K562 (cell line): ENCODE results near the gene WDR46. TPM values are rescaled to one million over a fixed set of nuclear protein-coding genes. Genes with fewer than 3 reads are reported as not detected.
A peak's percentile ranks its signal among the peaks of the same experiment; 100 is the strongest.

Source experiments
- ATF1 ChIP-seq, 2 experiments: fragments of 450-650 bp in 1 of 2; IDR thresholded peaks; 2 replicates each; pipeline ENCODE4 v1.6.1; 2016; ENCODE audit warnings: missing compliant biosample characterization in 1 of 2, missing genetic modification characterization in 1 of 2
- BRD9 ChIP-seq: fragments of 450-650 bp; IDR thresholded peaks from 2 replicates; pipeline ENCODE4 v1.6.1; 2018; ENCODE audit warnings: low read depth; ENCODE audit not compliant: partially characterized antibody
- CBFA2T3 ChIP-seq: fragments of 450-650 bp; IDR thresholded peaks from 2 replicates; pipeline ENCODE4 v1.6.1; 2017
- CBX3 ChIP-seq, 2 experiments: IDR thresholded peaks; 1 replicate in 1 of 2; 2 replicates in 1 of 2; pipeline ENCODE4 v1.6.1; 2012; ENCODE audit warnings: inconsistent platforms in 2 of 2, low read length in 2 of 2, borderline replicate concordance in 1 of 2, control low read depth in 1 of 2
- CTBP1 ChIP-seq: fragments of 450-650 bp; IDR thresholded peaks from 2 replicates; pipeline ENCODE4 v1.6.1; 2016; ENCODE audit warnings: borderline replicate concordance
- DNMT1 ChIP-seq: fragments of 450-650 bp; IDR thresholded peaks from 2 replicates; pipeline ENCODE4 v1.6.1; 2016; ENCODE audit warnings: antibody characterized with exemption, mild to moderate bottlenecking
- EWSR1 ChIP-seq: fragments of 450-650 bp; IDR thresholded peaks from 2 replicates; pipeline ENCODE4 v1.6.1; 2018; ENCODE audit warnings: borderline replicate concordance, mild to moderate bottlenecking, low read depth, moderate library complexity; ENCODE audit not compliant: partially characterized antibody
- GATAD2A ChIP-seq: fragments of 450-650 bp; IDR thresholded peaks from 2 replicates; pipeline ENCODE4 v1.6.1; 2017
- HDGF ChIP-seq: fragments of 450-650 bp; IDR thresholded peaks from 2 replicates; pipeline ENCODE4 v1.6.1; 2016
- HMG20A ChIP-seq: fragments of 450-650 bp; formaldehyde crosslinking; conservative IDR thresholded peaks from 2 replicates; pipeline ENCODE4 v1.4.0; 2020; ENCODE audit warnings: mild to moderate bottlenecking, mixed read lengths
- KDM1A ChIP-seq, 2 experiments: fragments of 450-650 bp; IDR thresholded peaks; 2 replicates each; pipeline ENCODE4 v1.6.1; 2016; ENCODE audit warnings: mild to moderate bottlenecking in 2 of 2
- KDM4B ChIP-seq, 2 experiments: fragments of 450-650 bp in 1 of 2; sonication (generic) in 1 of 2; IDR thresholded peaks; 2 replicates each; pipeline ENCODE4 v1.6.1; 2016 to 2017; ENCODE audit warnings: borderline replicate concordance in 2 of 2, antibody characterized with exemption in 1 of 2, low read depth in 1 of 2, mild to moderate bottlenecking in 1 of 2
- KDM5B ChIP-seq: fragments of 200-600 bp; sonication (generic); IDR thresholded peaks from 2 replicates; pipeline ENCODE4 v1.6.1; 2012; ENCODE audit warnings: low read depth, mild to moderate bottlenecking, moderate library complexity, low read length, control low read depth, inconsistent platforms; ENCODE audit not compliant: insufficient replicate concordance
- KLF6 ChIP-seq: fragments of 250-450 bp; sonication (Bioruptor Pico); IDR thresholded peaks from 2 replicates; pipeline ENCODE4 v1.4.0; 2020; ENCODE audit warnings: mild to moderate bottlenecking, moderate library complexity, borderline replicate concordance
- MYBL2 ChIP-seq, 2 experiments: fragments of 450-650 bp in 1 of 2; sonication (generic) in 1 of 2; formaldehyde crosslinking in 1 of 2; IDR thresholded peaks; 2 replicates each; pipeline versions ENCODE4 v1.6.1 to v1.8.1; 2017 to 2022; ENCODE audit warnings: borderline replicate concordance in 1 of 2, inconsistent platforms in 1 of 2, low read depth in 1 of 2, mild to moderate bottlenecking in 1 of 2, missing genetic modification reagents in 1 of 2, moderate library complexity in 1 of 2
- PML ChIP-seq: IDR thresholded peaks from 2 replicates; pipeline ENCODE4 v1.6.1; 2012; ENCODE audit warnings: low read length, inconsistent platforms
- POLR2B ChIP-seq: fragments of 450-650 bp; IDR thresholded peaks from 2 replicates; pipeline ENCODE4 v1.6.1; 2018; ENCODE audit warnings: low read depth; ENCODE audit not compliant: partially characterized antibody
- PYGO2 ChIP-seq: fragments of 450-650 bp; IDR thresholded peaks from 2 replicates; pipeline ENCODE4 v1.6.1; 2016; ENCODE audit warnings: mild to moderate bottlenecking, missing genetic modification characterization, moderate library complexity, missing compliant biosample characterization
- THRB ChIP-seq: fragments of 450-650 bp; formaldehyde crosslinking; conservative IDR thresholded peaks from 2 replicates; pipeline ENCODE4 v1.4.0; 2022; ENCODE audit warnings: mild to moderate bottlenecking, missing genetic modification characterization
- ZFP1 ChIP-seq: fragments of 450-650 bp; formaldehyde crosslinking; IDR thresholded peaks from 2 replicates; pipeline ENCODE4 v1.4.0; 2020; ENCODE audit warnings: mild to moderate bottlenecking, mixed read lengths
- ZNF239 ChIP-seq: fragments of 250-450 bp; sonication (Bioruptor Pico); IDR thresholded peaks from 2 replicates; pipeline ENCODE4 v1.4.0; 2020; ENCODE audit warnings: mild to moderate bottlenecking
- polyA plus RNA-seq, 8 experiments: library from polyadenylated mRNA; depleted of rRNA in 4 of 8; stranded (reverse) in 5 of 8; unstranded in 3 of 8; fragments of >200 nt; fragmentation: Nextera tagmentation in 2 of 8; fragmentation: Illumina TruSeq in 1 of 8; extraction: Ambion mirVana in 2 of 8; extraction: Trizol in 1 of 8; gene quantifications; 2 replicates each; pipeline versions ENCODE4 v1.2.1 to v1.2.3, GENCODE V29; 2011 to 2014; ENCODE audit warnings: inconsistent platforms in 1 of 8, missing spikeins in 1 of 8
- total RNA-seq, 7 experiments: library from RNA; depleted of rRNA in 6 of 7; stranded (reverse); fragments of >200 nt in 6 of 7; fragmentation: Illumina TruSeq in 2 of 7; extraction: Trizol in 2 of 7; gene quantifications; 2 replicates each; pipeline versions ENCODE4 v1.2.1 to v1.2.3, GENCODE V29; 2011 to 2021; ENCODE audit warnings: low replicate concordance in 1 of 7
- TF ChIP-seq, protein P1 (sequence below): IDR thresholded peaks from 2 replicates; pipeline ENCODE4 v1.6.1; 2014; ENCODE audit warnings: antibody characterized with exemption
- TF ChIP-seq, protein P2 (sequence below): fragments of 250-450 bp; sonication (Bioruptor Pico); IDR thresholded peaks from 2 replicates; pipeline ENCODE4 v1.5.0; 2022; ENCODE audit warnings: mild to moderate bottlenecking

WDR46 gene
- total and polyA plus RNA-seq, 9 of the 15 experiments (the other 6 are each of a cell fraction or from before 2014, with no cell fraction given), result 8.9 to 146 (median 93.1) TPM

- TF ChIP-seq KDM5B (peak; percentile 88), POLR2B (peak; percentile 87), PML (peak; percentile 69), KDM1A (IDR thresholded peaks at IDR 0.05) (peak in 1 of 2 experiments; percentile 24; a peak in 1 of 4 replicates), CTBP1 (peak; percentile 96), HDGF (peak; percentile 53; the same call in 1 of the 2 replicates), KLF6 (no peak), PYGO2 (tag) (0 out of 2 replicates have a peak, but pooled peaks have one; percentile 16), CBFA2T3 (peak; percentile 28; the same call in 1 of the 2 replicates), CBX3 (IDR thresholded peaks at IDR 0.05; ENCODE audit: borderline replicate concordance in 1 of 2, low read length in 2 of 2) (peak in 1 of 2 experiments; percentile 7; a peak in 1 of 3 replicates), ZNF239 (CRISPR knock-in tag) (no peak), KDM4B (IDR thresholded peaks at IDR 0.05; ENCODE audit: borderline replicate concordance in 2 of 2, low read depth in 1 of 2) (no peak), MYBL2 (IDR thresholded peaks at IDR 0.05; ENCODE audit: low read depth) (no peak), MYBL2 (CRISPR knock-in tag; IDR thresholded peaks at IDR 0.05; ENCODE audit: borderline replicate concordance) (no peak), EWSR1 (no peak), HMG20A (CRISPR knock-in tag) (no peak), THRB (CRISPR knock-in tag) (peak; percentile 82; the same call in 1 of the 2 replicates), BRD9 (peak; percentile 47), DNMT1 (peak; percentile 84; the same call in 1 of the 2 replicates), GATAD2A (peak; percentile 54; the same call in 1 of the 2 replicates), ATF1 (CRISPR knock-in tag; IDR thresholded peaks at IDR 0.05) (no peak; the same call in 1 of the 2 replicates), ATF1 (tag; IDR thresholded peaks at IDR 0.05) (peak; percentile 83), ZFP1 (peak; percentile 10; the same call in 1 of the 2 replicates)
- TF ChIP-seq, protein P1, sequence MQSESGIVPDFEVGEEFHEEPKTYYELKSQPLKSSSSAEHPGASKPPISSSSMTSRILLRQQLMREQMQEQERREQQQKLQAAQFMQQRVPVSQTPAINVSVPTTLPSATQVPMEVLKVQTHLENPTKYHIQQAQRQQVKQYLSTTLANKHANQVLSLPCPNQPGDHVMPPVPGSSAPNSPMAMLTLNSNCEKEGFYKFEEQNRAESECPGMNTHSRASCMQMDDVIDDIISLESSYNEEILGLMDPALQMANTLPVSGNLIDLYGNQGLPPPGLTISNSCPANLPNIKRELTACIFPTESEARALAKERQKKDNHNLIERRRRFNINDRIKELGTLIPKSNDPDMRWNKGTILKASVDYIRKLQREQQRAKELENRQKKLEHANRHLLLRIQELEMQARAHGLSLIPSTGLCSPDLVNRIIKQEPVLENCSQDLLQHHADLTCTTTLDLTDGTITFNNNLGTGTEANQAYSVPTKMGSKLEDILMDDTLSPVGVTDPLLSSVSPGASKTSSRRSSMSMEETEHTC, result peak; percentile 25; the same call in 1 of the 2 replicates
- TF ChIP-seq, protein P2, sequence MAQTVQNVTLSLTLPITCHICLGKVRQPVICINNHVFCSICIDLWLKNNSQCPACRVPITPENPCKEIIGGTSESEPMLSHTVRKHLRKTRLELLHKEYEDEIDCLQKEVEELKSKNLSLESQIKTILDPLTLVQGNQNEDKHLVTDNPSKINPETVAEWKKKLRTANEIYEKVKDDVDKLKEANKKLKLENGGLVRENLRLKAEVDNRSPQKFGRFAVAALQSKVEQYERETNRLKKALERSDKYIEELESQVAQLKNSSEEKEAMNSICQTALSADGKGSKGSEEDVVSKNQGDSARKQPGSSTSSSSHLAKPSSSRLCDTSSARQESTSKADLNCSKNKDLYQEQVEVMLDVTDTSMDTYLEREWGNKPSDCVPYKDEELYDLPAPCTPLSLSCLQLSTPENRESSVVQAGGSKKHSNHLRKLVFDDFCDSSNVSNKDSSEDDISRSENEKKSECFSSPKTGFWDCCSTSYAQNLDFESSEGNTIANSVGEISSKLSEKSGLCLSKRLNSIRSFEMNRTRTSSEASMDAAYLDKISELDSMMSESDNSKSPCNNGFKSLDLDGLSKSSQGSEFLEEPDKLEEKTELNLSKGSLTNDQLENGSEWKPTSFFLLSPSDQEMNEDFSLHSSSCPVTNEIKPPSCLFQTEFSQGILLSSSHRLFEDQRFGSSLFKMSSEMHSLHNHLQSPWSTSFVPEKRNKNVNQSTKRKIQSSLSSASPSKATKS (CRISPR knock-in tag), result no peak
These were observed 39.9 kb downstream of the WDR46 start (continued) for GRCh38 chr6:33248932-33249731.
